Activated T-helper 1 cell treated with anti-CD3 and anti-CD28 coated beads, Interleukin-12 subunit alpha, Interleukin-12 subunit beta, Interleukin-2, Interleukin-4 antibody, amounts not matched to agents 30 ng/mL and 10 ng/mL and 1 ng/mL, durations not matched to agents 14 hours and 24 hours and 36 hours (primary cell): Measurements from ENCODE around the gene RFC2. TPM values are rescaled to one million over a fixed set of nuclear protein-coding genes. Genes with fewer than 3 reads are reported as not detected.
"Not testable (repeated sequence)": the region's sequence is repeated elsewhere in the genome, so short reads cannot be mapped to it uniquely, and the experiment has no call there.

Source experiments
- DNase-seq: peaks from one replicate; pipeline ENCODE4 v3.0.0; 2021; ENCODE audit warnings: low spot score
- H3K27ac Mint-ChIP-seq: one replicate; pipeline ENCODE4 v1.8.0; 2021; ENCODE audit warnings: mild to moderate bottlenecking, mixed read lengths
- H3K27me3 Mint-ChIP-seq: one replicate; pipeline ENCODE4 v1.8.0; 2022; ENCODE audit warnings: mild to moderate bottlenecking, moderate library complexity, mixed read lengths; ENCODE audit not compliant: insufficient read depth
- H3K36me3 Mint-ChIP-seq: one replicate; pipeline ENCODE4 v1.8.0; 2021; ENCODE audit warnings: low read depth, mixed read lengths
- H3K4me1 Mint-ChIP-seq: one replicate; pipeline ENCODE4 v1.8.0; 2021; ENCODE audit warnings: low read depth, mixed read lengths
- H3K4me3 Mint-ChIP-seq: one replicate; pipeline ENCODE4 v1.8.0; 2021; ENCODE audit warnings: mild to moderate bottlenecking, moderate library complexity, mixed read lengths
- H3K9me3 Mint-ChIP-seq: one replicate; pipeline ENCODE4 v1.8.0; 2021; ENCODE audit warnings: mixed read lengths
- intact Hi-C: fragments of 100-400 bp; cut with micrococcal nuclease; formaldehyde crosslinking; loops from one replicate; pipeline ENCODE4 v1.15.1; 2024
- total RNA-seq: library from RNA; stranded (reverse); gene quantifications from 2 replicates; pipeline ENCODE4 v1.2.3, GENCODE V29; 2022

The RFC2 gene
- total RNA-seq, 1 donor from 2014 or later, result 89.1 TPM

GRCh38 chr7:74230446-74231231, 23.6 kb downstream of the RFC2 start:
- H3K4me1 Mint-ChIP-seq, result peaks cover 12% of the 10 kb centered on the region
- DNase-seq, result no peak
- H3K36me3 Mint-ChIP-seq, result peaks cover 41% of the 10 kb centered on the region
- no peak overlapping the region for H3K4me3 Mint-ChIP-seq
- peak overlapping the region; percentile 34 for H3K27ac Mint-ChIP-seq
- no peaks in the 10 kb centered on the region for H3K27me3 Mint-ChIP-seq
- H3K9me3 Mint-ChIP-seq, result no peaks in the 10 kb centered on the region
- intact Hi-C loops, result no loop called here

- intact Hi-C loops, result no loop called here
- H3K27ac Mint-ChIP-seq, result no peak overlapping the region
- no peak for DNase-seq
- H3K27me3 Mint-ChIP-seq, result no peaks in the 10 kb centered on the region
- no peaks in the 10 kb centered on the region for H3K9me3 Mint-ChIP-seq
- H3K4me3 Mint-ChIP-seq, result no peak overlapping the region
- H3K36me3 Mint-ChIP-seq, result peaks cover 32% of the 10 kb centered on the region
- H3K4me1 Mint-ChIP-seq, result peaks cover 12% of the 10 kb centered on the region
Observed at GRCh38 chr7:74228951-74229900, 25.0 kb downstream of the RFC2 start.

GRCh38 chr7:74226633-74227032, 27.6 kb downstream of the RFC2 start:
- Mint-ChIP-seq H3K27ac (peak overlapping the region; percentile 77), H3K36me3 (peaks cover 25% of the 10 kb centered on the region), H3K4me1 (peaks cover 12% of the 10 kb centered on the region), H3K4me3 (no peak overlapping the region), H3K27me3 (no peaks in the 10 kb centered on the region), H3K9me3 (no peaks in the 10 kb centered on the region)
- intact Hi-C loops, result no loop called here
- no peak for DNase-seq

GRCh38 chr7:74225400-74225799, 28.8 kb downstream of the RFC2 start:
- Mint-ChIP-seq H3K4me3 (no peak overlapping the region), H3K27ac (peak overlapping the region; percentile 65)
- DNase-seq, result no peak

GRCh38 chr7:74224907-74225306, 29.3 kb downstream of the RFC2 start:
- H3K4me3 Mint-ChIP-seq, H3K27me3 Mint-ChIP-seq, H3K27ac Mint-ChIP-seq, intact Hi-C loops, DNase-seq, H3K4me1 Mint-ChIP-seq, H3K9me3 Mint-ChIP-seq: not testable (repeated sequence)
- peaks cover 17% of the 10 kb centered on the region for H3K36me3 Mint-ChIP-seq

More at GRCh38 chr7:74225400-74225799, 28.8 kb downstream of the RFC2 start:
- intact Hi-C loops, result no loop called here
- Mint-ChIP-seq H3K27me3 (no peaks in the 10 kb centered on the region), H3K9me3 (no peaks in the 10 kb centered on the region), H3K4me1 (peaks cover 7% of the 10 kb centered on the region), H3K36me3 (peaks cover 17% of the 10 kb centered on the region)

- Mint-ChIP-seq H3K36me3 (peaks cover 15% of the 10 kb centered on the region), H3K27me3 (no peaks in the 10 kb centered on the region), H3K27ac (no peak overlapping the region), H3K4me1 (peaks cover 7% of the 10 kb centered on the region), H3K4me3 (no peak overlapping the region), H3K9me3 (no peaks in the 10 kb centered on the region)
- DNase-seq, result no peak
- intact Hi-C loops, result no loop called here
Observed at GRCh38 chr7:74224511-74224832, 29.7 kb downstream of the RFC2 start.

GRCh38 chr7:74223711-74224510, 30.3 kb downstream of the RFC2 start:
- Mint-ChIP-seq H3K27ac (no peak overlapping the region), H3K27me3 (no peaks in the 10 kb centered on the region), H3K4me3 (no peak overlapping the region), H3K36me3 (peaks cover 11% of the 10 kb centered on the region), H3K4me1 (peaks cover 7% of the 10 kb centered on the region), H3K9me3 (no peaks in the 10 kb centered on the region)
- intact Hi-C loops, result no loop called here
- no peak for DNase-seq

GRCh38 chr7:74222851-74223710, 31.1 kb downstream of the RFC2 start:
- intact Hi-C loops, result no loop called here
- H3K36me3 Mint-ChIP-seq, result peaks cover 9% of the 10 kb centered on the region
- no peaks in the 10 kb centered on the region for H3K9me3 Mint-ChIP-seq
- DNase-seq, result no peak
- H3K4me3 Mint-ChIP-seq, result no peak overlapping the region
- H3K27me3 Mint-ChIP-seq, result no peaks in the 10 kb centered on the region
- H3K4me1 Mint-ChIP-seq, result peaks cover 9% of the 10 kb centered on the region
- H3K27ac Mint-ChIP-seq, result no peak overlapping the region

- Mint-ChIP-seq H3K9me3 (no peaks in the 10 kb centered on the region), H3K4me3 (no peak overlapping the region), H3K27ac (no peak overlapping the region), H3K36me3 (peaks cover 11% of the 10 kb centered on the region), H3K4me1 (peaks cover 16% of the 10 kb centered on the region), H3K27me3 (no peaks in the 10 kb centered on the region)
- intact Hi-C loops, result no loop called here
- no peak for DNase-seq
Observed at GRCh38 chr7:74221713-74222112, 32.5 kb downstream of the RFC2 start.

- no peaks in the 10 kb centered on the region for H3K27me3 Mint-ChIP-seq
- no peaks in the 10 kb centered on the region for H3K9me3 Mint-ChIP-seq
- peaks cover 11% of the 10 kb centered on the region for H3K4me1 Mint-ChIP-seq
- peaks cover 6% of the 10 kb centered on the region for H3K36me3 Mint-ChIP-seq
- H3K4me3 Mint-ChIP-seq, result no peak overlapping the region
- no peak for DNase-seq
- H3K27ac Mint-ChIP-seq, result no peak overlapping the region
- intact Hi-C loops, result no loop called here
Observed at GRCh38 chr7:74220229-74220628, 34.0 kb downstream of the RFC2 start.

GRCh38 chr7:74219416-74219815, 34.8 kb downstream of the RFC2 start:
- no peak for DNase-seq
- no peaks in the 10 kb centered on the region for H3K27me3 Mint-ChIP-seq
- intact Hi-C loops, result no loop called here
- no peak overlapping the region for H3K4me3 Mint-ChIP-seq
- H3K9me3 Mint-ChIP-seq, result no peaks in the 10 kb centered on the region
- H3K36me3 Mint-ChIP-seq, result peaks cover 6% of the 10 kb centered on the region
- H3K4me1 Mint-ChIP-seq, result peaks cover 11% of the 10 kb centered on the region
- no peak overlapping the region for H3K27ac Mint-ChIP-seq

GRCh38 chr7:74218343-74218698, 35.9 kb downstream of the RFC2 start:
- H3K27ac Mint-ChIP-seq, result peak overlapping the region; percentile 70
- DNase-seq, result no peak
- intact Hi-C loops, result no loop called here
- peak overlapping the region; percentile 24 for H3K4me3 Mint-ChIP-seq
- no peaks in the 10 kb centered on the region for H3K9me3 Mint-ChIP-seq
- H3K27me3 Mint-ChIP-seq, result no peaks in the 10 kb centered on the region
- H3K36me3 Mint-ChIP-seq, result peaks cover 6% of the 10 kb centered on the region
- H3K4me1 Mint-ChIP-seq, result peaks cover 11% of the 10 kb centered on the region
